Measurements from ENCODE around the gene PEAK1.
"Not testable (repeated sequence)": the region's sequence is repeated elsewhere in the genome, so short reads cannot be mapped to it uniquely, and the experiment has no call there.

Gene PEAK1

GRCh38 chr15:77195586-77195985 is 224.3 kb downstream of the PEAK1 start:
- no peak for TF ChIP-seq CTCF (conservative IDR thresholded peaks at IDR 0.05; ENCODE audit: low read length)
- no peak overlapping the region for H3K4me3 ChIP-seq (ENCODE audit: low read length)
- no peak for DNase-seq (ENCODE audit: low read depth)

GRCh38 chr15:77192451-77192850 is 227.5 kb downstream of the PEAK1 start:
- H3K4me3 ChIP-seq (ENCODE audit: low read length): no peak overlapping the region
- TF ChIP-seq CTCF (conservative IDR thresholded peaks at IDR 0.05; ENCODE audit: low read length): no peak
- no peak for DNase-seq (ENCODE audit: low read depth)

- no peak for TF ChIP-seq CTCF (conservative IDR thresholded peaks at IDR 0.05; ENCODE audit: low read length)
- H3K4me3 ChIP-seq (ENCODE audit: low read length): no peak overlapping the region
- no peak for DNase-seq (ENCODE audit: low read depth)
Measured at GRCh38 chr15:77191230-77191834, 228.6 kb downstream of the PEAK1 start.

GRCh38 chr15:77187751-77188464 is 232.0 kb downstream of the PEAK1 start:
- DNase-seq (ENCODE audit: low read depth): peak; percentile 36
- H3K4me3 ChIP-seq (ENCODE audit: low read length): no peak overlapping the region
- TF ChIP-seq CTCF (conservative IDR thresholded peaks at IDR 0.05; ENCODE audit: low read length): no peak

- DNase-seq (ENCODE audit: low read depth): peak; percentile 35
- peak; percentile 57 for TF ChIP-seq CTCF (conservative IDR thresholded peaks at IDR 0.05; ENCODE audit: low read length)
- no peak overlapping the region for H3K4me3 ChIP-seq (ENCODE audit: low read length)
Measured at GRCh38 chr15:77186594-77187011, 233.3 kb downstream of the PEAK1 start.

GRCh38 chr15:77185242-77185785 is 234.6 kb downstream of the PEAK1 start:
- no peak overlapping the region for H3K4me3 ChIP-seq (ENCODE audit: low read length)
- no peak for DNase-seq (ENCODE audit: low read depth)
- no peak for TF ChIP-seq CTCF (conservative IDR thresholded peaks at IDR 0.05; ENCODE audit: low read length)

- not testable (repeated sequence) for H3K4me3 ChIP-seq (ENCODE audit: low read length); DNase-seq (ENCODE audit: low read depth)
Measured at GRCh38 chr15:77184352-77184751, 235.6 kb downstream of the PEAK1 start.

Data from AG10803 (cell line).